Measurements from ENCODE around the gene TYK2.

The TYK2 gene

GRCh38 chr19:10380313-10381102 is at the start of gene TYK2:
Gene TYK2 (minus strand): TSS chr19:10380572. CDS start chr19:10378406, 2,166 bp downstream.
- Histone ChIP-seq H3K4me3 (ENCODE audit: low read length) (peak within 1 kb of the TSS; percentile 88), H3K27me3 (replicated peaks; ENCODE audit: control insufficient read depth, insufficient read depth, low read length) (no peaks in the 10 kb centered on the region), H3K36me3 (ENCODE audit: control insufficient read depth, insufficient read depth, low read length, severe bottlenecking) (peaks cover 12% of the 10 kb centered on the region), H3K9ac (ENCODE audit: low read length) (peak within 1 kb of the TSS; percentile 90), H3K9me3 (ENCODE audit: control insufficient read depth, low read length) (no peaks in the 10 kb centered on the region), H3K4me1 (ENCODE audit: control insufficient read depth, insufficient read depth, low read length) (peaks cover 12% of the 10 kb centered on the region)
- DNase-seq (ENCODE audit: low read depth), result peak; percentile 99

- Histone ChIP-seq H3K27me3 (replicated peaks; ENCODE audit: control insufficient read depth, insufficient read depth, low read length) (peaks cover 11% of the 10 kb centered on the region), H3K9ac (ENCODE audit: low read length) (no peak overlapping the region), H3K4me3 (ENCODE audit: low read length) (no peak overlapping the region), H3K9me3 (ENCODE audit: control insufficient read depth, low read length) (no peaks in the 10 kb centered on the region), H3K36me3 (ENCODE audit: control insufficient read depth, insufficient read depth, low read length, severe bottlenecking) (no peaks in the 10 kb centered on the region), H3K4me1 (ENCODE audit: control insufficient read depth, insufficient read depth, low read length) (peaks cover 20% of the 10 kb centered on the region)
- no peak for DNase-seq (ENCODE audit: low read depth)
Measured at GRCh38 chr19:10428996-10429381, 48.6 kb upstream of the TYK2 start.

DNA sequence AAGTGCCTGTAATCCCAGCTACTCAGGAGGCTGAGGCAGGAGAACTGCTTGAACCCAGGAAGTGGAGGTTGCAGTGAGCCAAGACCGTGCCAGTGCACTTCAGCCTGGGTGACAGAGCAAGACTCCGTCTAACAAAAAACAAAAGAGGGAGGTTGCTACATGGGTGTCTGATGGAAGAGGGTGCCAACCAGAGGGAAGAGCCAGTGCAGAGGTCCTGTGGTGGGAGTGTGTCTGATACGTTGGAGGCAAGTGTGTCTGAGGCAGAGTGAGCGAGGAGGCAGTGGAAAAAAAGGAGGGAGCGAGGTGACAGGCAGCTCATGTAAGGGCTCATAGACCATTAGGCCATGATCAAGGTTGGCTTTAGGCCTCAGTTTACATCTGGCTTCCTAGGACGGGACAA is 46.8 kb upstream of the TYK2 start:
- H3K4me1 ChIP-seq (ENCODE audit: control insufficient read depth, insufficient read depth, low read length), result peaks cover 19% of the 10 kb centered on the region
- peaks cover 21% of the 10 kb centered on the region for H3K27me3 ChIP-seq (replicated peaks; ENCODE audit: control insufficient read depth, insufficient read depth, low read length)
- no peak overlapping the region for H3K4me3 ChIP-seq (ENCODE audit: low read length)
- H3K9me3 ChIP-seq (ENCODE audit: control insufficient read depth, low read length), result no peaks in the 10 kb centered on the region
- no peaks in the 10 kb centered on the region for H3K36me3 ChIP-seq (ENCODE audit: control insufficient read depth, insufficient read depth, low read length, severe bottlenecking)
- H3K9ac ChIP-seq (ENCODE audit: low read length), result no peak overlapping the region
- DNase-seq (ENCODE audit: low read depth), result no peak

- DNase-seq (ENCODE audit: low read depth), result peak; percentile 90
- H3K9me3 ChIP-seq (ENCODE audit: control insufficient read depth, low read length), result no peaks in the 10 kb centered on the region
- peaks cover 21% of the 10 kb centered on the region for H3K4me1 ChIP-seq (ENCODE audit: control insufficient read depth, insufficient read depth, low read length)
- no peaks in the 10 kb centered on the region for H3K36me3 ChIP-seq (ENCODE audit: control insufficient read depth, insufficient read depth, low read length, severe bottlenecking)
- H3K27me3 ChIP-seq (replicated peaks; ENCODE audit: control insufficient read depth, insufficient read depth, low read length), result peaks cover 32% of the 10 kb centered on the region
- H3K4me3 ChIP-seq (ENCODE audit: low read length), result peak overlapping the region; percentile 55
- no peak overlapping the region for H3K9ac ChIP-seq (ENCODE audit: low read length)
Measured at GRCh38 chr19:10424011-10424637, 43.8 kb upstream of the TYK2 start.

DNA sequence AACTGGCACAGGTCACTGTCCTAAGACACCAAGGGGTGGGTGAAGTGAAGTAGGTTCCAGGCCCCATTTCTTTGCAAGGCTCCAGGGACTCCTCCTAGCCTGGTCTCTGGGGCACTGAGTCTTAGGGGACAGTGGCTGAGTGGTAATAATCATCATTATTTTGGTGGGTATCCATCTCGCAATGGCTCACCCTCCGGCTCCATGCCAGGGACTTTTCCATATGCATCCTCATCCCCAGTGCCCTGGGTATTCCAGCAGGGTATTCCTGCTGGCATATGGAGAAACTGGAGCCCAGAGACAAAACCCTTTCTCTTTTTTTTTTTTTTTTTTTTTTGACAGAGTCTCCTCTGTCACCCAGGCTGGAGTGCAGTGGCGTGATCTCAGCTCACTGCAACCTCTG is 42.5 kb upstream of the TYK2 start:
- no peak for DNase-seq (ENCODE audit: low read depth)
- Histone ChIP-seq H3K4me1 (ENCODE audit: control insufficient read depth, insufficient read depth, low read length) (peaks cover 21% of the 10 kb centered on the region), H3K9me3 (ENCODE audit: control insufficient read depth, low read length) (no peaks in the 10 kb centered on the region), H3K9ac (ENCODE audit: low read length) (no peak overlapping the region), H3K36me3 (ENCODE audit: control insufficient read depth, insufficient read depth, low read length, severe bottlenecking) (no peaks in the 10 kb centered on the region), H3K4me3 (ENCODE audit: low read length) (no peak overlapping the region), H3K27me3 (replicated peaks; ENCODE audit: control insufficient read depth, insufficient read depth, low read length) (peaks cover 40% of the 10 kb centered on the region)

DNA sequence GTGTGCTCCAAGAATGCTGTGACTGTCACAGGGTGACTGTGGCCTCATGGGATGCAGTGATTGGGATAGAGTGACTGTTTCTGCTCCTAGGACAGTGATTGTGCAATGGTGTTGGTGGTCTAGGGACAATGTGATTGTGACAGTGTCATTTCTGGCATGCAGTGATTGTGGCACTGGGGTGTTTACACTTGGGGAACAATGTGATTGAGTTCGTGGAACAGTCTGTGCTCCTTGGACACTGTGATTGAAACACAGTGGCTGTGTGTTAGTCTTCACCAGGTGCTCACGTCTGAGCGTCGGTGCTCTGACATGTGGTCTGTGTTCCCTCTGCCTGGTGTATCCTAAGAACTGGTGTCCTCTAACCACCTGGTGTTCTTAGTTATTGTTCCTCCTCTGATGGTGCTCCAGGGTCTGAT is 41.7 kb upstream of the TYK2 start:
- Histone ChIP-seq H3K9me3 (ENCODE audit: control insufficient read depth, low read length) (no peaks in the 10 kb centered on the region), H3K9ac (ENCODE audit: low read length) (no peak overlapping the region), H3K4me1 (ENCODE audit: control insufficient read depth, insufficient read depth, low read length) (peaks cover 21% of the 10 kb centered on the region), H3K4me3 (ENCODE audit: low read length) (no peak overlapping the region), H3K27me3 (replicated peaks; ENCODE audit: control insufficient read depth, insufficient read depth, low read length) (peaks cover 48% of the 10 kb centered on the region), H3K36me3 (ENCODE audit: control insufficient read depth, insufficient read depth, low read length, severe bottlenecking) (no peaks in the 10 kb centered on the region)
- no peak for DNase-seq (ENCODE audit: low read depth)

DNA sequence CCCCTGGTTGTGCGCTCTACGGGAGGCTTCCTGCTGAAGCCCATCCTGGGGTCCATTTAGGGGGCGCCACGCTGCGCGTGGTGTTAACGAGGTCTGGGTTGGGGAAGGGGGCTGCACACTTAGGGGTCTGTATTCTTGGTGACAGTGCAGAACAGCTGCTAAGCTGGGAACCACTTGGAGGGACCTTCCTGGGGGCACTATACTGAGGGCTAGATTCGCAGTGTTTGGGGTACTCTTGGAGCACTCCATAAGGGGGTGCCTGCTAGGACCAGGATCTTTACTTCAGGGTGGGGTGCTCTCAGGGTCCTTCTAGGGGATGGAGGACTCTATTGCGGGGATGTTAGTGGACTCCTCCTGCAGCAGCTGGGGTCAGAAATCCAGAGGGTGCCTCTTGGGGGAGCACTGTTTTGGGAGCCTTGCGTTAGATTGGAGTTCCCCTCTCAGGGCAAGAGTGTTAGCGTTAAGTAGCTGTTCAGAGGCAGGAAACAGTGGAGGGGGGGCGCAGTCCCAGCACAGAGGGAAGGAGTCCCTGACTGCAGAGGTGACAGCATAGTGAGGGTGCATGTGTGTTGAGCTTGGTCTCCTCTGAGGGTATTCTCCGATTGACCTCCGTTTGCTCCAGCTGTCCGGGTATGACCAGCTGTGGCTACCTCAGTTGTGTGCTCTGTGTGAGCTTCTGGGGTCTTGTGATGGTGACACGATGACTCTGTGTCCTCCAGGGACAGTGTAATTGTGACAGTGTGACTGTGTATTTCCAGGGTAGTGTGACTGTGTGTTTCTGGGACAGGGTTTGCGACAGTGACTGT is 41.1 kb upstream of the TYK2 start:
- peaks cover 51% of the 10 kb centered on the region for H3K27me3 ChIP-seq (replicated peaks; ENCODE audit: control insufficient read depth, insufficient read depth, low read length)
- no peak for DNase-seq (ENCODE audit: low read depth)
- H3K36me3 ChIP-seq (ENCODE audit: control insufficient read depth, insufficient read depth, low read length, severe bottlenecking), result no peaks in the 10 kb centered on the region
- H3K9ac ChIP-seq (ENCODE audit: low read length), result no peak overlapping the region
- H3K4me1 ChIP-seq (ENCODE audit: control insufficient read depth, insufficient read depth, low read length), result peaks cover 21% of the 10 kb centered on the region
- no peaks in the 10 kb centered on the region for H3K9me3 ChIP-seq (ENCODE audit: control insufficient read depth, low read length)
- no peak overlapping the region for H3K4me3 ChIP-seq (ENCODE audit: low read length)

GRCh38 chr19:10420444-10421239 is 40.3 kb upstream of the TYK2 start, which contains the start of gene PDE4A:
Gene PDE4A (plus strand): TSS chr19:10420538. CDS start chr19:10420765, 227 bp downstream.
- peak; percentile 64 for DNase-seq (ENCODE audit: low read depth)
- Histone ChIP-seq H3K4me3 (ENCODE audit: low read length) (peak within 1 kb of the TSS; percentile 27), H3K9me3 (ENCODE audit: control insufficient read depth, low read length) (no peaks in the 10 kb centered on the region), H3K27me3 (replicated peaks; ENCODE audit: control insufficient read depth, insufficient read depth, low read length) (peaks cover 48% of the 10 kb centered on the region), H3K4me1 (ENCODE audit: control insufficient read depth, insufficient read depth, low read length) (peaks cover 27% of the 10 kb centered on the region), H3K36me3 (ENCODE audit: control insufficient read depth, insufficient read depth, low read length, severe bottlenecking) (no peaks in the 10 kb centered on the region), H3K9ac (ENCODE audit: low read length) (no peak within 1 kb of the TSS)

DNA sequence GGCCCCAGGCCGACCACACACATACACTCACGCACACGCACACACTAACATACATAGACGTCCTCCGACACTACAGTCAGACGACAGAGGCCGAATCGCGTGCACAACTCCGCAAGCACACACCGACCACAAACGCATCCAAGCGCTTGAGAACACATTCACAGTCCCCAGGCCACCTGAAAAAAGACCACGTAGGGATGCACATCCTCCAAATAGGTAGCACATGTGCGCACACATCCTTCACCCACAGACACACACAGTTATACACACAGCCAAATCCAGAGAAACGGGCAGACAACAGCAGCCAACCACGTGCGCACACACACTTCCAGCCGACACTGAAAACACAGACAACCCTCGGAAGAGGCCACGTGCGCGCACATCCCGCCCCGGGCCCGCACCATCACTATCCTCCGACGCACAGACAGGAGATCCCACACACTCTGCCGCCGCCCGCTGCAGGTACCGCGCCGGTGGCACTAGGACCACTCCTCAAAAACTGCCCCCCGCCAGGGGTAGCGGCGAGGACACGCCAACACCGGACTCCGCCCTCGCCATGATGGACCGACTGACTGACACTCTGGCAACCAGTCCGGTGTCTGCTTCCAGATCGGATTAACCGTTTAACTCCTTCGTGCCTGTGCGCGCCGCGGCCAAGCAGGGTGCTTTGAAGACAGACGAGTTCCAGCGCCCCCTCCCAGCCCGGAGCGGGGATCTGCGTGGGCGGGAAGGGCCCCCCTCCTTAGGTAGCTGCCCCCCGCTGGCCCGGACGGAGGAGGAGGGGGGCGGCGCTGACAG is 39.5 kb upstream of the TYK2 start:
- peaks cover 47% of the 10 kb centered on the region for H3K27me3 ChIP-seq (replicated peaks; ENCODE audit: control insufficient read depth, insufficient read depth, low read length)
- no peaks in the 10 kb centered on the region for H3K9me3 ChIP-seq (ENCODE audit: control insufficient read depth, low read length)
- H3K9ac ChIP-seq (ENCODE audit: low read length), result no peak overlapping the region
- no peaks in the 10 kb centered on the region for H3K36me3 ChIP-seq (ENCODE audit: control insufficient read depth, insufficient read depth, low read length, severe bottlenecking)
- peak; percentile 51 for DNase-seq (ENCODE audit: low read depth)
- peak overlapping the region; percentile 27 for H3K4me3 ChIP-seq (ENCODE audit: low read length)
- peaks cover 27% of the 10 kb centered on the region for H3K4me1 ChIP-seq (ENCODE audit: control insufficient read depth, insufficient read depth, low read length)

GRCh38 chr19:10419200-10419645 is 38.9 kb upstream of the TYK2 start:
- Histone ChIP-seq H3K9ac (ENCODE audit: low read length) (no peak overlapping the region), H3K36me3 (ENCODE audit: control insufficient read depth, insufficient read depth, low read length, severe bottlenecking) (no peaks in the 10 kb centered on the region), H3K4me3 (ENCODE audit: low read length) (no peak overlapping the region), H3K4me1 (ENCODE audit: control insufficient read depth, insufficient read depth, low read length) (peaks cover 21% of the 10 kb centered on the region), H3K9me3 (ENCODE audit: control insufficient read depth, low read length) (no peaks in the 10 kb centered on the region), H3K27me3 (replicated peaks; ENCODE audit: control insufficient read depth, insufficient read depth, low read length) (peaks cover 42% of the 10 kb centered on the region)
- DNase-seq (ENCODE audit: low read depth), result peak; percentile 51
